ENCODE results near the gene VPS33A. TPM values are rescaled to one million over a fixed set of nuclear protein-coding genes. Genes with fewer than 3 reads are reported as not detected.

The VPS33A gene
- total and polyA plus RNA-seq, 2 of the 8 experiments (the other 6 are each of a cell fraction or from before 2014, with no cell fraction given) = 16.4 to 41.8 TPM

DNA sequence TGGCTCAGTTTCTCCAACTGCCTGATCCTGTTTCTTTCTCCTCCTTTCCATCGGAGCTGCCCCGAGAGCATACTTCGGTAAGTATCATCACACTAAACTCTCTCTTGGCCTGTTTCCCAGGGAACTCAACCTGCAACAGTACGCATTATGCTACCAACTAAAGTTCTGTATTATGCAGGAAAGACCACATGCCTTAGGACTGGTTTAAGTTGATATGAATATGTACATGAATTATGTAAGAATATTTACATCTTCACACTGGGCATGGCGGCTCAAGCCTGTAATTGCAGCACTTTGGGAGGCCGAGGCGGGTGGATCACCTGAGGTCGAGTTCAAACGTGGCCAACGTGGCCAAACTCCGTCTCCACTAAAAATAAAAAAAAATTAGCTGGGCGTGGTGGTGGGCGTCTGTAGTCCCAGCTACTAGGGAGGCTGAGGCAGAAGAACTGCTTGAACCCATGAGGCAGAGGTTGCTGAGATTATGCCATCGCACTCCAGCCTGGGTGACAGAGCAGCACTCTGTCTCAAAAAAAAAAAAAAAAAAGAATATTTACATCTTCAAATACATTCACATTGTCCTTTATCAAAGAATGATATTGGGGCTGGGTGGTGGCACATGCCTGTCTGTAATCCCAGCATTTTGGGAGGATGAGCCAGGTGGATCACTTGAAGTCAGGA is 31.9 kb upstream of the VPS33A start (continued):
- TF ChIP-seq MAFK (IDR thresholded peaks at IDR 0.05; ENCODE audit: low read depth, low read length) (no peak), EP300 (IDR thresholded peaks at IDR 0.05; ENCODE audit: borderline replicate concordance in 1 of 2, low read depth in 2 of 2, low read length in 2 of 2) (no peak), SP4 (IDR thresholded peaks at IDR 0.05; ENCODE audit: low read length) (no peak), SRF (IDR thresholded peaks at IDR 0.05; ENCODE audit: low read depth, low read length) (no peak), CEBPB (IDR thresholded peaks at IDR 0.05; ENCODE audit: low read depth, low read length) (no peak), KDM4A (IDR thresholded peaks at IDR 0.05; ENCODE audit: low read depth, low read length, severe bottlenecking) (no peak), FOSL1 (IDR thresholded peaks at IDR 0.05; ENCODE audit: insufficient read depth, low read depth, low read length) (no peak), ZNF274 (IDR thresholded peaks at IDR 0.05; ENCODE audit: borderline replicate concordance, extremely low read depth, low read length) (no peak), NANOG (IDR thresholded peaks at IDR 0.05; ENCODE audit: insufficient read depth, low read depth, low read length, poor library complexity, severe bottlenecking) (no peak), RXRA (IDR thresholded peaks at IDR 0.05; ENCODE audit: insufficient read depth, low read depth, low read length) (no peak)
